Spinal cord (tissue), 10 donors: ENCODE results near the gene HDAC4. TPM values are rescaled to one million over a fixed set of nuclear protein-coding genes. Genes with fewer than 3 reads are reported as not detected.
"Not testable (repeated sequence)": the region's sequence is repeated elsewhere in the genome, so short reads cannot be mapped to it uniquely, and the experiment has no call there.

Source experiments
- DNase-seq, 6 donors: peaks; one replicate each; pipeline versions ENCODE4 v3.0.0 to v3.0.0-alpha.2; 2013 to 2015; ENCODE audit warnings: low spot score in 6 of 6, low read depth in 4 of 6
- H3K27ac ChIP-seq: one replicate; pipeline ENCODE4 v1.5.1; 2013; ENCODE audit warnings: low read depth, low read length, control low read depth
- H3K27me3 ChIP-seq: one replicate; pipeline ENCODE4 v1.6.1; 2013; ENCODE audit warnings: low read length; ENCODE audit not compliant: control insufficient read depth, insufficient read depth
- H3K36me3 ChIP-seq: one replicate; pipeline ENCODE4 v1.6.1; 2013; ENCODE audit warnings: low read length; ENCODE audit not compliant: control insufficient read depth, insufficient read depth
- H3K4me1 ChIP-seq: one replicate; pipeline ENCODE4 v1.6.1; 2013; ENCODE audit warnings: low read length; ENCODE audit not compliant: control insufficient read depth, insufficient read depth
- H3K4me3 ChIP-seq: one replicate; pipeline ENCODE4 v1.5.1; 2013; ENCODE audit warnings: low read depth, low read length, control low read depth
- H3K9me3 ChIP-seq: one replicate; pipeline ENCODE4 v1.6.1; 2013; ENCODE audit warnings: low read length; ENCODE audit not compliant: control insufficient read depth, insufficient read depth
- WGBS: methylation state at CpG from one replicate; pipeline ENCODE4 v1.1.5; 2013; ENCODE audit warnings: missing lambda C conversion rate; ENCODE audit not compliant: insufficient coverage; 5-methylcytosine and 5-hydroxymethylcytosine counted together
- polyA plus RNA-seq, 2 donors: library from polyadenylated mRNA; unstranded; fragments of 120-200 nt; gene quantifications; one replicate each; pipeline ENCODE4 v1.2.1, GENCODE V29; 2013; ENCODE audit not compliant: insufficient read length in 2 of 2
- total RNA-seq, 2 donors: library from RNA; depleted of rRNA in 1 of 2; stranded (reverse); fragments of 120-200 nt in 1 of 2; fragments of >200 nt in 1 of 2; gene quantifications; one replicate each; pipeline versions ENCODE4 v1.2.3 to v1.2.4, GENCODE V29; 2013 to 2014
- donor health status: healthy.

Gene HDAC4
- total and polyA plus RNA-seq, 4 donors = 20.7 to 35.3 (median 25.4) TPM

GRCh38 chr2:239287461-239287860 is 113.4 kb downstream of the HDAC4 start:
- Histone ChIP-seq H3K9me3 (no peaks in the 10 kb centered on the region), H3K36me3 (peaks cover 13% of the 10 kb centered on the region), H3K4me3 (no peak overlapping the region), H3K27me3 (no peaks in the 10 kb centered on the region), H3K27ac (no peak overlapping the region), H3K4me1 (peaks cover 61% of the 10 kb centered on the region)
- DNase-seq = no peak
- WGBS = no CpG with 5 or more reads among the region's 5 CpGs

- H3K36me3 ChIP-seq = peaks cover 13% of the 10 kb centered on the region
- WGBS = 62% methylated on average over 6 of the region's 10 CpGs
- H3K9me3 ChIP-seq = no peaks in the 10 kb centered on the region
- H3K4me3 ChIP-seq = no peak overlapping the region
- no peak for DNase-seq
- no peak overlapping the region for H3K27ac ChIP-seq
- peaks cover 56% of the 10 kb centered on the region for H3K4me1 ChIP-seq
- no peaks in the 10 kb centered on the region for H3K27me3 ChIP-seq
Observed at GRCh38 chr2:239286901-239287300, 113.9 kb downstream of the HDAC4 start.

DNA sequence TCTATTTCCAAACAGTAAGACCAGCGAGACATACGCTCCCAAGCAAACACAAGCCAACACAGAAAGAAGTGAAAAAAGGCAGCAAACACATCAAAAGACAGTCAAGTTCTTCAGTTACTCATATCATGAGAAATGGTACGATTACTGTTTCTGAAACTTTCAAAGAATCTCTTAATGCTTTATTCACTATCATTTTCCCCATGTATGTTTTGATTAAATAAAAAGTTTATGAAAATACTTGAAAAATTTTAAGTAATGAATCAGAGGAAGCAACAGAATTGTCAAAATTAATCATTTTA is 114.9 kb downstream of the HDAC4 start:
- Histone ChIP-seq H3K27me3 (no peaks in the 10 kb centered on the region), H3K4me1 (peaks cover 45% of the 10 kb centered on the region), H3K27ac (no peak overlapping the region), H3K36me3 (peaks cover 13% of the 10 kb centered on the region), H3K4me3 (no peak overlapping the region), H3K9me3 (no peaks in the 10 kb centered on the region)
- DNase-seq = no peak
- no CpG with 5 or more reads among the region's 3 CpGs for WGBS

DNA sequence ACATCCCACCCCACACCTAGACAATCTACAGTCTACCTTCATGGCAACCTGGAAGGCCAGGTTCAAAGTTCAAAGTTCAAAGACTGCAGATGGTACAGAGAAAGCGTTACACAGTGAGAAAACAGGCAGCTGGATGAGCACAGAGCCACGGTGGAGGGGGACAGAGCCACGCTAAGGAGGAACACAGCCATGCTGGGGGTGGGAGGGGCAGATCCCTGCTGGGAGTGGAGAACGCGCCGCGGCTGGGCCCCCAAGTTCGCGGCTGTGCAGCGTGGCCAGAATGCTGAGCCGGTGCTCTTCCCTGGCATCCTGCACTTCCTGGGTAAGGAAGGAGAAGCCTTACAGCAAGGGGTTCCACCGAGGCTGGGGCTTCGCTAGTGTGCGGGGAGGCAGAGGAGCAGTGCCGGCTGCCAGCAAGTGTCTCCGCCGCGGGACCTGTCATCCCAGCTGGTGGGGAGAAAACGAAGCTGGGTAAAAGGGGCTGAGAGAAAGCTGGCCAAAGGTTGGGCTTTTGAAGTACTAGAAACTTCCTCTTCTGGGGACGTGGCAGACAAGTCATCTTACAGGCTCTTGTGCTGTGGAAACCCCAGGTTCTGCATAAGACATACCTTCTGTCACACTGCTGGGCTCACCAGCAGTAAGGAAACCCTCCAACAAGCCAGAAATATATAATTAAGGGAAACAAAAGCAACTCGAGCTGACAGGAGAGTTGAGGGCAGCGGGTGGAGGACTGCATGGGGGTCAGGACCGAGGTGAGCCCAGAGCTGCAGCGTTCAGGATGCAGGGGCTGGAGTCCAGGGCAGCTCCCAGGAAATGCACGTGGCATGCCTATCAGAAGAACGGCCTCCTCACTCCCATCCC is 115.5 kb downstream of the HDAC4 start:
- Histone ChIP-seq H3K27me3 (no peaks in the 10 kb centered on the region), H3K4me3 (no peak overlapping the region), H3K27ac (no peak overlapping the region), H3K9me3 (no peaks in the 10 kb centered on the region), H3K4me1 (peaks cover 42% of the 10 kb centered on the region), H3K36me3 (peaks cover 13% of the 10 kb centered on the region)
- WGBS = 5% methylated on average over 21 of the region's 26 CpGs
- peak in 2 of 6 donors; percentile 58 to 61 for DNase-seq

DNA sequence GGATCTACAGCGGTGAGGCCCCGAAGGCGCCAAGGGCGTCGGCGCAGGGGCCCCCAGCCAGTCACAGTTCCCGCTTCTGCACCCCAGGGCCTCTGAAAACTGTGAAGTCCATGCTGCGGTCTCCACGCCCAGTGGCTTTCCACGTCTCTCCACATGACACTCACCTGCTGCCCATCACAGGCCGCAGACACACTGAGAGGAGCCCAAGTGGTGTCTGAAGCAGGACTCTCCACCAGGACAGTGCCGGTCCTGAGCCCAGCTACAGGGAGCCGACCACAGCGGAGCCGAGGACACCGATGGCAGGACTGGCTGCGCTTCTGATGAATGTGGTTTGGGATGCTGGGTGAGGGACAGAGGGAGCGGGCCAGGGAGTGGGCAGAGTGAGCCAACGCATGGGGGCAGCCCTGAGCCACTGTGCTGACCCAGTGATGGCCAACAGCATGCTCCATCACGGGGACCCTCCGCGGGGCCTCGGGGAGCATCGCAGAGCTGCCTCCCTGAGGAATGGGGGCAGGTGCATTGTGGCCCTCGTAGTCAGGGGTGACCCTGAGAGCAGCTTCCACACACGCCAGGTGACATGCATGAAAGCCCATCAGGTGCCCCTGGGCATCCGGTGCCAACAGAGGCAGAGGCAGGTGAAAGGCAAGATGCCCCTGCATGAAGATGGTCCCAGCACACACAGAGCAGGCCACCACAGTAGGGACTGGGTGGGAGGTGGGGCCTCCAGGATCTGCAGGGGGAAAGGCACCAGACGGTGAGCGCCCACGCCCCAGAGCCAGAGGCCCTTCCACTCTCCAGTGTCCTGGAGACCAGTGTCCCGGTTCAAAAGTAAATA is 116.6 kb downstream of the HDAC4 start:
- H3K4me3 ChIP-seq = no peak overlapping the region
- H3K27me3 ChIP-seq = no peaks in the 10 kb centered on the region
- H3K4me1 ChIP-seq = peaks cover 46% of the 10 kb centered on the region
- no peaks in the 10 kb centered on the region for H3K9me3 ChIP-seq
- DNase-seq = no peak
- peaks cover 16% of the 10 kb centered on the region for H3K36me3 ChIP-seq
- 87% methylated on average over 27 of the region's 31 CpGs for WGBS
- H3K27ac ChIP-seq = no peak overlapping the region

DNA sequence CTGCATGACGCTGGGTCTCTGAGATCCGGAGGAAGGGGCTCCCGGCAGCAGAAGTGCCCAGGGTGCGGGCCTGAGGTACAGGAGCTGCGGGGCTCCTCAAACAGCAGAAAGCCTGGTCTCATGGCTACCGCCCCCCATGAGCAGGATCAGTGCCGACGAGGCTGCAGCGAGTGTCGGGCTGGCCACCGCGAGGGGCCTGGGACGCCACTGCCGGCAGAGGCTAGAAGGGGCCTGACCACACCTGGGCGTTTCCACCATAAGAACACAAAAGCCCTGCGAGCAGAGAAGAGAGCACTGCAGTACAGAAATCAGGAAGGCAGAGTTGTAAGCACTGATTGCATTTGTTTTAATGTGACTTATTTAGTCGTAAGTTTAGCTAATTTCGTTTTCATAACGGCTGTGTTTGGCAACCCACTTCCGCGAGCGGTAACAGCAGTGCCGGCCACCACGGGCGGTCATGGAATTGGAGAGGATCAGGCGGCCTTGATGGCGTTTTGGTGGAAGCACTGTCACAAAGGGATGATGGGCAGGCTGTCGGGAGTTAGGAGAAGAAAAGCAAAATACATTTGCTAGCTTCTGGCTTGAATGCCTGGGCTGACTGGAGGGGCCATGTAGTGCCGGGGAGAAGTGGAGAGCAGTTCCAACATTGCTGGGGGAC is 117.4 kb downstream of the HDAC4 start:
- H3K36me3 ChIP-seq = peaks cover 16% of the 10 kb centered on the region
- no peak overlapping the region for H3K4me3 ChIP-seq
- no peaks in the 10 kb centered on the region for H3K9me3 ChIP-seq
- 90% methylated on average over 29 of the region's 29 CpGs for WGBS
- DNase-seq = no peak
- no peaks in the 10 kb centered on the region for H3K27me3 ChIP-seq
- H3K27ac ChIP-seq = no peak overlapping the region
- peaks cover 49% of the 10 kb centered on the region for H3K4me1 ChIP-seq

DNA sequence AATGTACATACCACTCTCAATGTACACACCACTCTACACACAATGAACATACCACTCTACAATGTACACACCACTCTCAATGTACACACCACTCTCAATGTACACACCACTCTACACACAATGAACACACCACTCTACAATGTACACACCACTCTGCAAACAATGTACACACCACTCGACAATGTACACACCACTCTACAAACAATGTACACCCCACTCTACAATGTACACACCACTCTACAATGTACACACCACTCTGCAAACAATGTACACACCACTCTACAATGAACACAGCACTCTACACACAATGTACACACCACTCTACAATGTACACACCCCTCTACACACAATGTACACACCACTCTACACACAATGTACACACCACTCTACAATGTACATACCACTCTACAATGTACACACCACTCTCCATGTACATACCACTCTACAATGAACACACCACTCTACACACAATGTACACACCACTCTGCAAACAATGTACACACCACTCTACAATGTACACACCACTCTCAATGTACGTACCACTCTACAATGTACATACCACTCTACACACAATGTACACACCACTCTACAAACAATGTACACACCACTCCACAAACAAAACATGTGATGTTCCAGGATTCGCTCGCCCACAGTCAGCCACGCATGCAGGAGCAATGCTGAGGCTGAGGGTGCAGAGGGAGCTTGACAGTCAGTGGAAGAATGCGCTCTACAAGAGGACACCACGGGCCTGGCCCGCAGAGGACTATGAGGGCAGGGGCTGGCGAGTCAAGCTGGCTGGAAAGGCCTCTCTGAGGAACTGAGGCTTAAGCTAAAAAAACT is 118.2 kb downstream of the HDAC4 start:
- Histone ChIP-seq H3K4me3 (no peak overlapping the region), H3K36me3 (peaks cover 16% of the 10 kb centered on the region), H3K27me3 (no peaks in the 10 kb centered on the region), H3K4me1 (peaks cover 56% of the 10 kb centered on the region), H3K27ac (no peak overlapping the region), H3K9me3 (no peaks in the 10 kb centered on the region)
- no peak for DNase-seq
- 98% methylated on average over 9 of the region's 9 CpGs for WGBS

GRCh38 chr2:239280296-239281017 is 120.4 kb downstream of the HDAC4 start:
- not testable (repeated sequence) for H3K9me3 ChIP-seq, DNase-seq, H3K27ac ChIP-seq, H3K4me3 ChIP-seq, H3K27me3 ChIP-seq
- peaks cover 18% of the 10 kb centered on the region for H3K36me3 ChIP-seq
- peaks cover 68% of the 10 kb centered on the region for H3K4me1 ChIP-seq
- 65% methylated on average over 14 of the region's 14 CpGs for WGBS
